Adrenal gland (tissue), 12 donors: Measurements from ENCODE around the gene SEH1L. TPM values are rescaled to one million over a fixed set of nuclear protein-coding genes. Genes with fewer than 3 reads are reported as not detected.
A peak's percentile ranks its signal among the peaks of the same experiment; 100 is the strongest.

ENCODE experiments used
- DNase-seq, 7 donors: peaks; one replicate each; pipeline ENCODE4 v3.0.0-alpha.2; 2019 to 2020
- H3K27ac ChIP-seq, 5 donors: fragments of 200-600 bp; sonication (generic) in 4 of 5; 1 replicate in 3 of 5; 2 replicates in 2 of 5; pipeline versions ENCODE4 v1.5.1 to v1.8.0; 2016 to 2020; ENCODE audit warnings: mild to moderate bottlenecking in 1 of 5
- H3K27me3 ChIP-seq: fragments of 200-600 bp; 2 replicates; pipeline ENCODE4 v1.8.0; 2021
- H3K36me3 ChIP-seq, 2 donors: fragments of 200-600 bp; replicated peaks in 1 of 2; 1 replicate in 1 of 2; 2 replicates in 1 of 2; pipeline versions ENCODE4 v1.5.1 to v1.8.0; 2018 to 2022
- H3K4me1 ChIP-seq, 2 donors: fragments of 200-600 bp; replicated peaks in 1 of 2; 1 replicate in 1 of 2; 2 replicates in 1 of 2; pipeline versions ENCODE4 v1.5.1 to v1.8.0; 2018 to 2021
- H3K4me3 ChIP-seq, 4 donors: fragments of 200-600 bp; sonication (generic) in 3 of 4; one replicate each; pipeline ENCODE4 v1.5.1; 2016 to 2018
- H3K9me3 ChIP-seq, 3 donors: fragments of 200-600 bp; sonication (generic) in 1 of 3; replicated peaks in 1 of 3; 1 replicate in 2 of 3; 2 replicates in 1 of 3; pipeline versions ENCODE4 v1.5.1 to v1.8.0; 2016 to 2021
- CTCF ChIP-seq, 6 experiments: fragments of 450-650 bp in 4 of 6; fragments of 200-600 bp in 2 of 6; sonication (generic) in 1 of 6; IDR thresholded peaks; 1 replicate in 5 of 6; 2 replicates in 1 of 6; pipeline versions ENCODE4 v1.5.1 to v1.8.0; 2016 to 2021; ENCODE audit warnings: antibody characterized with exemption in 6 of 6, mild to moderate bottlenecking in 2 of 6, moderate library complexity in 1 of 6
- POLR2A ChIP-seq, 2 donors: fragments of 450-650 bp; IDR thresholded peaks; one replicate each; pipeline ENCODE4 v1.6.1; 2017; ENCODE audit warnings: antibody characterized with exemption in 2 of 2, mild to moderate bottlenecking in 2 of 2, moderate library complexity in 1 of 2
- WGBS, 4 donors: extraction: QIAGEN DNeasy Blood & Tissue Kit in 2 of 4; methylation state at CpG; one replicate each; pipeline versions ENCODE4 v1.1.5 to v1.1.7; 2013 to 2017; 5-methylcytosine and 5-hydroxymethylcytosine counted together
- intact Hi-C, 2 donors: fragments of 100-400 bp; cut with DNase I; formaldehyde crosslinking; loops; one replicate each; pipeline versions ENCODE4 v1.14.1 to v1.15.0; 2022 to 2023
- polyA plus RNA-seq, 3 donors: library from polyadenylated mRNA; stranded (reverse); fragments of 200-250 nt in 2 of 3; fragments of 350-450 nt in 1 of 3; fragmentation: Illumina TruSeq in 1 of 3; extraction: RNeasy Lipid Tissue Mini Kit (QIAGEN cat#74804) in 1 of 3; gene quantifications; one replicate each; pipeline ENCODE4 v1.2.3, GENCODE V29; 2013 to 2014
- total RNA-seq, 9 donors: library from RNA; depleted of rRNA in 4 of 9; stranded (reverse); fragments of >200 nt in 4 of 9; fragments of 120-200 nt in 1 of 9; fragmentation: NEBNext Ultra II Directional in 1 of 9; extraction: Animal tissue kit (Norgen Biotek cat#: 25700) in 1 of 9; gene quantifications; one replicate each; pipeline versions ENCODE4 v1.1.0 to v1.2.4, GENCODE V29; 2013 to 2023
- donor health status: healthy with polysubstance abuse.
- donor health status: Bipolar disorder and iron deficiency.
- donor health status: DM: yes; HTN: yes; CAD: no.
- donor health status: DM: no; HTN: no; CAD: no.
- donor health status: DM: no; HTN: no; CAD: no.
- donor health status: DM: yes; HTN: yes; CAD: no.

SEH1L gene
- total and polyA plus RNA-seq, 12 donors = 6.8 to 44.5 (median 23.7) TPM

- WGBS, 4 donors = 2 to 5% (median 3%) methylated on average over 11 of the region's 11 CpGs
- Histone ChIP-seq H3K9me3 (no peaks in the 10 kb centered on the region), H3K27me3 (no peaks in the 10 kb centered on the region), H3K4me1 (peaks cover 10 to 18% of the 10 kb centered on the region in 2 donors), H3K27ac (peak overlapping the region in 3 of 5 donors; percentile 30 to 89 (median 86)), H3K36me3 (no peaks in the 10 kb centered on the region), H3K4me3 (peak overlapping the region in 3 of 4 donors; percentile 6 to 69 (median 33))
- TF ChIP-seq CTCF (IDR thresholded peaks at IDR 0.05) = no peak
- no peak for TF ChIP-seq POLR2A (IDR thresholded peaks at IDR 0.05)
- intact Hi-C loops = no loop called here
- DNase-seq = no peak
Observed at GRCh38 chr18:12990641-12990966, 42.8 kb downstream of the SEH1L start.

GRCh38 chr18:12990967-12991820 lies 43.4 kb downstream of the SEH1L start, which contains the start of gene CEP192:
CEP192 (plus strand) TSS chr18:12991362; CDS start chr18:12999425, 8,063 bp downstream.
- Histone ChIP-seq H3K9me3 (no peaks in the 10 kb centered on the region), H3K4me1 (peaks cover 10 to 19% of the 10 kb centered on the region in 2 donors), H3K36me3 (no peaks in the 10 kb centered on the region), H3K27me3 (no peaks in the 10 kb centered on the region), H3K27ac (peak within 1 kb of the TSS; percentile 58 to 89 (median 78)), H3K4me3 (peak within 1 kb of the TSS; percentile 42 to 69 (median 65))
- WGBS, 4 donors = 0 to 1% (median 0%) methylated on average over 36 to 73 of the region's 73 CpGs
- intact Hi-C loops = no loop called here
- DNase-seq = peak; percentile 98 to 99 (median 98)
- TF ChIP-seq CTCF (IDR thresholded peaks at IDR 0.05) = peak in 1 of 6 experiments; percentile 23
- peak; percentile 55 to 93 for TF ChIP-seq POLR2A (IDR thresholded peaks at IDR 0.05)

- Histone ChIP-seq H3K36me3 (no peaks in the 10 kb centered on the region), H3K4me1 (peaks cover 14 to 25% of the 10 kb centered on the region in 2 donors), H3K4me3 (peak overlapping the region; percentile 42 to 69 (median 65)), H3K9me3 (no peaks in the 10 kb centered on the region), H3K27ac (peak overlapping the region; percentile 58 to 89 (median 78)), H3K27me3 (no peaks in the 10 kb centered on the region)
- no peak for TF ChIP-seq CTCF (IDR thresholded peaks at IDR 0.05)
- no peak for TF ChIP-seq POLR2A (IDR thresholded peaks at IDR 0.05)
- DNase-seq = no peak
- 0 to 2% (median 0%) methylated on average over 7 of the region's 7 CpGs for WGBS, 4 donors
- intact Hi-C loops = no loop called here
Observed at GRCh38 chr18:12991821-12992179, 44.0 kb downstream of the SEH1L start.

GRCh38 chr18:12993439-12993838 lies 45.6 kb downstream of the SEH1L start:
- no peaks in the 10 kb centered on the region for H3K9me3 ChIP-seq
- TF ChIP-seq POLR2A (IDR thresholded peaks at IDR 0.05) (no peak), CTCF (IDR thresholded peaks at IDR 0.05) (no peak)
- intact Hi-C loops = no loop called here
- no peak overlapping the region for H3K27ac ChIP-seq
- H3K4me1 ChIP-seq = peaks cover 23 to 35% of the 10 kb centered on the region in 2 donors
- no peaks in the 10 kb centered on the region for H3K27me3 ChIP-seq
- 88 to 97% (median 95%) methylated on average over 2 of the region's 2 CpGs for WGBS, 4 donors
- no peaks in the 10 kb centered on the region for H3K36me3 ChIP-seq
- DNase-seq = no peak
- H3K4me3 ChIP-seq = no peak overlapping the region
